ENCODE results near the gene KRT86. TPM values are rescaled to one million over a fixed set of nuclear protein-coding genes. Genes with fewer than 3 reads are reported as not detected.

Gene KRT86
- total and polyA plus RNA-seq, 2 of the 8 experiments (the other 6 are each of a cell fraction or from before 2014, with no cell fraction given) = 0.12 TPM; not detected in 1

- H3K36me3 ChIP-seq (ENCODE audit: control insufficient read depth in 2 of 4, insufficient read depth in 4 of 4, low read length in 3 of 4) = no peaks in the 10 kb centered on the region; a peak in 1 of 8 replicates
- no peaks in the 10 kb centered on the region for H3K9me3 ChIP-seq (ENCODE audit: insufficient read depth in 2 of 2, low read depth in 1 of 2, low read length in 1 of 2)
- no peak overlapping the region for H2BK120ac ChIP-seq (replicated peaks; ENCODE audit: low read depth, low read length)
- no peak overlapping the region for H2BK5ac ChIP-seq (ENCODE audit: low read depth, low read length)
- no peak overlapping the region for H3K4me3 ChIP-seq (ENCODE audit: extremely low read depth in 1 of 4, insufficient read depth in 2 of 4, low read depth in 3 of 4, low read length in 4 of 4)
- DNase-seq (ENCODE audit: low read depth in 1 of 2, low spot score in 2 of 2) = no peak
- H4K20me1 ChIP-seq (replicated peaks in 1 of 2; ENCODE audit: control insufficient read depth in 1 of 2, insufficient read depth in 2 of 2, low read length in 2 of 2) = no peaks in the 10 kb centered on the region
- no peak overlapping the region for H4K5ac ChIP-seq (ENCODE audit: insufficient read length, low read depth, low read length)
- no peak overlapping the region for H2BK15ac ChIP-seq (ENCODE audit: low read length)
- H3K18ac ChIP-seq (ENCODE audit: extremely low read depth, low read length) = no peak overlapping the region
- peaks cover 0 to 23% (median 16%) of the 10 kb centered on the region in 4 experiments; a peak in 6 of 7 replicates for H3K27me3 ChIP-seq (replicated peaks in 1 of 4; ENCODE audit: control insufficient read depth in 3 of 4, extremely low read depth in 1 of 4, insufficient read depth in 3 of 4, low read length in 3 of 4)
- no peaks in the 10 kb centered on the region for H3K79me1 ChIP-seq (ENCODE audit: low read depth, low read length)
- no peak overlapping the region for H2BK20ac ChIP-seq (ENCODE audit: low read length)
- no peak overlapping the region for H4K8ac ChIP-seq (ENCODE audit: extremely low read depth, insufficient read depth, low read length)
- no peak overlapping the region for H3K4me2 ChIP-seq (ENCODE audit: insufficient read depth in 1 of 2, low read depth in 2 of 2, low read length in 2 of 2)
- no peaks in the 10 kb centered on the region; the same call in 1 of the 2 replicates for H3K23me2 ChIP-seq (ENCODE audit: low read depth, low read length)
- H3K79me2 ChIP-seq (ENCODE audit: control insufficient read depth in 1 of 2, insufficient read depth in 2 of 2, low read length in 2 of 2) = no peaks in the 10 kb centered on the region
- ChIA-PET CTCF (ENCODE audit: partially characterized antibody) (interaction anchor here (1.0 to 1.5 kb wide), 3 partner anchors 11 to 100 kb away, joined by 3 read pairs; no protein-coding TSS in a partner anchor), POLR2A (ENCODE audit: partially characterized antibody) (no interaction called here)
- no peak overlapping the region for H3K23ac ChIP-seq (ENCODE audit: insufficient read length)
- no peak overlapping the region for H3K9ac ChIP-seq (replicated peaks in 1 of 4; ENCODE audit: extremely low read depth in 1 of 4, low read depth in 3 of 4, low read length in 3 of 4)
- H4K91ac ChIP-seq (replicated peaks; ENCODE audit: insufficient read length, low read length) = no peak overlapping the region
- WGBS, 2 experiments (ENCODE audit: extremely low coverage in 1 of 2, insufficient coverage in 1 of 2, insufficient read length in 1 of 2, insufficient replicate concordance in 2 of 2, low coverage in 1 of 2, low lambda C conversion rate in 2 of 2, missing lambda C conversion rate in 1 of 2) = no CpG with 5 or more reads among the region's 5 CpGs
- H3K14ac ChIP-seq (ENCODE audit: insufficient read length) = no peak overlapping the region
- FAIRE-seq = no peak
- no peak overlapping the region for H2AK5ac ChIP-seq (ENCODE audit: low read depth, low read length)
- no peak overlapping the region for H2AFZ ChIP-seq (ENCODE audit: low read length)
- H3K4me1 ChIP-seq (replicated peaks in 1 of 4; ENCODE audit: control insufficient read depth in 3 of 4, insufficient read depth in 4 of 4, low read length in 3 of 4) = peaks cover 0 to 16% (median 11%) of the 10 kb centered on the region in 4 experiments; a peak in 6 of 7 replicates
- H3K56ac ChIP-seq (replicated peaks; ENCODE audit: insufficient read length, low read depth, low read length) = no peak overlapping the region
- H3K27ac ChIP-seq (ENCODE audit: low read depth, low read length) = no peak overlapping the region
- H2BK12ac ChIP-seq (ENCODE audit: low read depth, low read length) = no peak overlapping the region
- H3K4ac ChIP-seq (replicated peaks; ENCODE audit: insufficient read length, low read depth, low read length) = no peak overlapping the region
- TF ChIP-seq SIX5 (IDR thresholded peaks at IDR 0.05; ENCODE audit: low read depth, low read length) (no peak), POLR2A (IDR thresholded peaks at IDR 0.05; ENCODE audit: control extremely low read depth in 1 of 2, low read depth in 2 of 2, low read length in 2 of 2) (no peak)
- TF ChIP-seq, protein P1, sequence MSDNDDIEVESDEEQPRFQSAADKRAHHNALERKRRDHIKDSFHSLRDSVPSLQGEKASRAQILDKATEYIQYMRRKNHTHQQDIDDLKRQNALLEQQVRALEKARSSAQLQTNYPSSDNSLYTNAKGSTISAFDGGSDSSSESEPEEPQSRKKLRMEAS (IDR thresholded peaks at IDR 0.05) = no peak
These were observed 46.8 kb upstream of the KRT86 start for GRCh38 chr12:52227606-52228166.
